ENCODE results near the gene POLR3B.
"Not testable (repeated sequence)": the region's sequence is repeated elsewhere in the genome, so short reads cannot be mapped to it uniquely, and the experiment has no call there.

POLR3B gene

DNA sequence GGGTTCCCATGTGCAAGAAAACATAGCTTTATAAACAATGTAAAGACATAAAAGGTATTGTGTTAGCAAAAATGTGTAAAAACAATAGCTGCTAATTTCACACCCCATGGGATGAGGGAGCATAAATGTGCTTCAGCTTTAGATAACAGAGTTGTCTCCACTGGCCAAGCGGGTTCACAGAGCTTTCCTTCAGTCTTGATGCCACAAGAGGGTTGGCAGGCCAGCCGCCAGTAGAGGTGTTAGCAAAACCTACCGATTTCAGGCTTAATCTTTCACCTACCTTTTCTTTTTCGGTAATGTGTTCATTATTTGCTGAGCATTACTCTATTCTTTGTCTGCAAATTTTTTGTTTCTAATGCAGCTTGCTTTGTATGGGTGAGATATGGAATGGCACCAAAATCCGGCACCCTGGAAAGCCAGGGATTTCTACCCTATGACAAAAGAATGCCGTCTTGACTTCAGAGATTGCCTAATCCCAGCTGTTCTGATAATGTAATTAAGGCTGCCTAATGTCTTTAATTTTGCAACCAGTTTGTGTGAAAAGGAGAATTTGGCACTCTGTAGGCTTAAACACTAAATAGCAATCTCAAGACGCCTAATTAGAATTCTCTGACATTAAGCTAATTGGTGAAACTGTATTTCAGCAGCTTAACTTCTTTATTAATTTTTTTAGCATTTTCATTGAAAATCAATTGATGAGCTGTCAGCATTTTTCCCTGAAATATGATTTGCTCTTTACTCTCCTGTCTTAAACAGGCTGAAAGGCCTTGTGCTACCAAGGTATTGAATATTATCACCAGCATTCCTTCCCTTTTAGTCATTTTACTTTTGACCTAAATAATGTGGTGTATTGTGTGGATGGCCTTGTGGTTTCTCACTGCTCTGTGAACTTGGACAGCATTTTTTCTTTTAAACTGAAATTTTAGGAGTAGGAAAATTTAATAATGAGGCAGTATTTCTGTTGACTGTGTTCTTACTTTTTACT, 60.7 kb downstream of the POLR3B start:
- DNase-seq: no peak

DNA sequence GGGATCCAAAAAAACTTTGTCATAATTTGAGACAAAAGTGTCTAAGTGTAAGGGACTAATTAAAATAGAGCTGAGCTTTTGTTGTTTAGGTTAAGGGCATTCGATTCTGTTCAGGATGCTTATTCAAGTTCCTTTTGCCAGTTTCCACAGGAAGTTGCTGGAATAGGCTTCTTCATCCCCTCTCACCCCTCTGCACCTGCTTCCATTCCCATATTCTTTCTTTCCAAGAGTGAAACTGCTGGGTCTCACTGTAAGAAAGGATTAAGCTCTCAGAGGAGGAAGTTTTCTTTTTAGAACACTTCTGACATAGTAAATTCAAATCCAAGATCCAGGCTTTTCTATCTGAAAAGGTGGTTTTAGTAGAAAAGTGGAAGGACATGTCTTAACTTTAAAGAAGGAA, 61.4 kb downstream of the POLR3B start:
- no peak for DNase-seq

DNA sequence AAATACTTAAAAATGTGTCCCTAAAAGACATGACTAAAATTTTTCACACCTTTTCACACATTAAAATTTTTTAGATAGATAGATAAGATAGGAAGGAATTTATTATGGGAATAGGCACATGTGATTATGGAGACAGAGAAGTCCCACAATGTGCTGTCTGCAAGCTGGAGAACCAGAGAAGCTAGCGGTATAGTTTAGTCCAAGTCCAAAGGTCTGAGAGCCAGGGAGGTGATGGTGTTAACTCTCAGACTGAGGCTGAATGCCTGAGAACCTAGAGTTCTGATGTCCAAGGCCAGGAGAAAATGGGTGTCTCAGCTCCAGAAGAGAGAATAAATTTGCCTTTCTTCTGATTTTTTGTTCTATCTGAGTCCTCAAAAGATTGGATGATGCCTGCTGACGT, 65.7 kb downstream of the POLR3B start:
- no peak for DNase-seq

DNA sequence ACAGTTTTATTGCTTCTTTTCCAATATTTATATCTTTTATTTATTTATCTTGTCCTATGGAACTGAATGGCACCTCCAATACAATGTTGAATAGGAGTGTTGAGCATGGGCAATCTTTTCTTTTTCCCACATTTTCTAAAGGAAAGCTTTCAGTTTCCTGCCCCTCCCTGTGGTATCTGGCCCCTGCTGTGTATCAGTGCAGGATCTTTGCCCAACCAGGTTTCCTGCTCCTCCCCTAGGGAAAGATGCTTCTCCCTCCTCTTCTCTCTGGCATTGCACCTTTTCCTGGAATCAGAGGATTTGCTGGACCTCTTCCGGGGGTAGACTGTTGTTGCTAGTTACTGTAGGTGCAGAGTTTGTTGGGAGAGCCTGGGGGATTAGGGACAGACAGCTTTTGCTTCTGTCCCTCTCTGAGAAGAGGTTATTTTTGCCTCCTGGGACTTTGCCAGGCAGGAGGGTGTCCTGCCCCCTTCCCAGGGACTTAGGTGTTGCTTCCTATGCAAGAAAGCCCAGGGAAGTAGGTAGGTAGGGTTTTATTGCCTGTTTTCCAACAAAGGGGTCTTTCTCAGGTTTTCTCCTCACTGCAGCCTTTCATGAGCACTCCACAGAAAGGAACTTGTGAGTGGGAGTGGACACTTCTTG, 67.6 kb downstream of the POLR3B start:
- DNase-seq: no peak

DNA sequence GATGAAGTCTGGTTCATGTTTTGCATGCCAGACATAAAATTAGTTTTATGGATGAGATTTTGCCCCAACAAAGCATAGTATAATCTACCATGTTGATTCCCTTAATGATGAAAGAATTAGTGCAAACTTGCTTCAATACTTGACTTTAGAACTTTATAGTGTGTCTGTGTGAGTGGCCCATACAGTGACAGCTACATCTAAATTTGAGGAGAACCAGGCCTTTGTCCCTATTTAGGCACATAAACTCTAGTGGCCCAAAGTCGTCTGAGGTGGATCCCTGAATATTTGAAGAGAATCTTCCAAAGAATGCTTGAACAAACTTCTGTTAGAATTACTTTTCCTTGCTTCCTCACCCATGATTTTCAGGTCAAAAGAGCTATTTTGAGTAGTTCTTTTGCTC, 70.4 kb downstream of the POLR3B start:
- DNase-seq: no peak

DNA sequence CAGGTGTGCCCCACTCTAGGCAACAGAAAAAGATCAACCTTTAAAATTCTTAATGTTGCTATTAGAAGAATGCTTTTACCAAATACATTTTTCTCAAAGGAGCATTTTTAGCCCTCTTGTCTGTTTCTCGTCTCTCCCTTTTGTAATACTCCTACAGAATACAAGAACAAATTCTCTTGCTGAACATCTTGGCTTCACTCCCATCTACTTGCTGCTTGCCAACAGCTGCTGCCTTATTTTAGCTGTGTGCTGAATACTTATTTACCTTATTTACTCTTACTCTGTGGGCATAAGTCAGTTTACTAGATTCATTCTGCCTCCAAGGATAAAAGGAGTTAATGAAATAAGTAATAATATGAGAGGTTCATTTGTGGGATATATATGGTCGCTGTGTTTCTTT, 70.8 kb downstream of the POLR3B start:
- no peak for DNase-seq

DNA sequence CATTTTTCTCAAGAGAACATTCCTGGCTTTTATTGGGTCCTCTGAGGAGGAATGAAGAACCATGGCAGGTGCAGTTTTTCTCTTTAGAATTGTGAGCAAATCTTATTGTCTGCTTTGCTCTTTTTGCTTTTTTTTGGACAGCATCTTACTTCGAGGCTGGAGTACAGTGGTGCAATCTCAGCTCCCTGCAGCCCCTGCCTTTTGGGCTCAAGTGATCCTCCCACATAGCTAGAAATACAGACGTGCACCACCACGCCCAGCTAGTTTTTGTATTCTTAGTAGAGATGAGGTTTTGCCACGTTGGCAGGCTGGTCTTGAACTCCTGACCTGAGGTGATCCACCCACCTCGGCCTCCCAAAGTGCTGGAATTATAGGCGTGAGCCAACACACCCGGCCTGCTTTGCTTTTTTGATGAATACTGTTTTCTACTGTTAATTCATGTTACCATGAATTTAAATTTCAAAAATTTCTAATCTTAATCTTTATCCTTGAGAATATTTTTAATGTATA, 71.5 kb downstream of the POLR3B start:
- no peak for DNase-seq

DNA sequence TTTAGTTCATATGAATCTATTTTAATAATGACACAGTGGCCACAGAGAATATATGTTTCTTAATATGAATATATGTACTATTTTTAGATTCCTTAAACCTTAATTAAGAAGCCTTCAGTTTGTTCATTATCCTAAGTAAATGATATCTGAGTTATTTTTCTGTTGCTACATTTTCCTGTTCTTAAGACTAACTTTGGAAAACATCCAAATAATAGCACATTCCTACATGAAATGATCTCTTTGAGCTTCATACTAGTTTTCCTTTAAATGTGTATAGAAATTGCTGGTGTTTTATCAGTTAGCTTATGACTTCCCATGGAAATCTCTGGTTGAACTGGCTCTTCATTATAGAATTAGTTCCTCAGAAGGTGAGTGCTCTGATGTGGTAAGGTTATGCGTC, 72.1 kb downstream of the POLR3B start:
- no peak for DNase-seq

DNA sequence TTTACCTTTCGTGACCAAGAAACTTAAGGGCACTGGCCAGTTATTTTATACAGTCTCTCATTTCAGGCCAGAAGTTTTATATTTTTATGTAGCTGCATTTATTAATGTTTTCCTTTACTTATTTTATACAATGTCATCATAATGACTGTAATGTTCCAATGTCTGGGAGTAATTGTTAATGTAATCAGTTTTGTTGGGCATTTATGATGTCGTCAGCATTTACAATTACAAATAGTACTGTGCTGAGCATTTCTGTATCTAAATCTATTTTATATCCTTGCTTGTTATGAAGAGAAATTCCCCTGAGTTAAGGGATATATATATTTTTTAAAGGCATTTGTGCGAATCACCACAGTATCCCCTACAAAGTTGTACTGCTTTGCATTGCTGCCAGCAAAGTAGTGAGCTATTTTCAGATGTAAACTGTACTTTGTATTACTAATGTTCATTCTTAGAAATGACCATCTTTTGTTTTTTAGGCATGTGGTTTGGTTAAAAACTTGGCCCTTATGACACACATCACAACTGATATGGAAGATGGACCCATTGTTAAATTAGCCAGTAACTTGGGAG, 74.4 kb downstream of the POLR3B start:
- no peak for DNase-seq

DNA sequence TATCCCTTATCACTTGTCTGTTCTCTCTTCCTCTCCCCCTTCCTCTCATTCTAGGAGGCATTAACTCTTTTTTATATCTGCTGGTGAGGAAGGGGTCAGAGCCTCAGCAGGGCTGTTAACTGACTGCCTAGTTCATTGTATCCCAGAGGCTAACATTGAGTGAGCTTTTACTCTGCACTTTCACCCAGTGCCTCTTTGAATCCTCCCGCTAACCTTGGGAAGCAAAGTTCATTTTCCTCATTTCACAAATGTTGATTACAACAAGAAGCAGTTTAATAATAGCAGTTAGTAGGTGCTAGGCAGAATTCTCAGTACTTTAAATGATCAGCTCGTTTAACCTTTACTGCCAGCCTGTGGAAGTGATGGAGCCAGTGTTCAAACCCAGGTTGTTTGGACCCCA, 75.5 kb downstream of the POLR3B start:
- DNase-seq: no peak

DNA sequence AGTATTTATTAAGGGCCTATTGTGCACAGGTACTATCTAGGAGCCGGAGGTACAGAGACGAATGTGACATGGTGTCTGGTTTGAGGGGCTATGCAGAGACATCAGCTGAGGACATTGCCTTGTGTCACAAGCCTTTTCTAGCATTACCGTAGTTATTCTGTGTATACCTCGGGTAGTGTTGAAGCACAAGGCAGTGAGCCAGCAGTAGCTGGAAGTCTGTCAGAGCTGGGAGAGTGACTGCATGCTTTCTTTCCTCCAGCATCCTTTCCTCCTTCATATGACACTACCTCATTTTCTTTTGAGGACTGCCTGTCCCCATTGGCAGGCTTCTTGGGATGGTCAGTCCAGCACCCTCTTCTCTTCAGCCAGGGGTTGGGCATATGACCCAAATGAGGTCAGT, 77.0 kb downstream of the POLR3B start:
- DNase-seq: no peak

DNA sequence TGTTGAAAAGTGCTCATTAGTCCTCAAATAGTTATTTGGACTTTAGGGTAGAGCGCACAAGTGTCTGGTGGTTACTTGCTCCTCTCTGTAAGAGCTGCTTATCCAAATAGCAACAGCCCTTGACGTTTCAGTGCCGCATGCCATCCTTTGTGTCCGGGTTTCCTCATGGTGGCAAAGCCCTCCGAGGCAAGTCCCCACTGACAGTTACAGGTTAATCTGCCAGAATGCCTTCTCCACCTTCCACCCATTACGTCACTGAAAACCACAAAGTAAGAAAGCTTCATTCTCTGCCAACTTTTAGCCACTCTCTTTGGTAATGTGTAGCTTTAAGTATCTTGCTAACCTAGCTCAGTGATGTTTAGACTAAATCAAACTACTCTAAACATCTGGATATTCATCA, 78.6 kb downstream of the POLR3B start:
- no peak for DNase-seq

DNA sequence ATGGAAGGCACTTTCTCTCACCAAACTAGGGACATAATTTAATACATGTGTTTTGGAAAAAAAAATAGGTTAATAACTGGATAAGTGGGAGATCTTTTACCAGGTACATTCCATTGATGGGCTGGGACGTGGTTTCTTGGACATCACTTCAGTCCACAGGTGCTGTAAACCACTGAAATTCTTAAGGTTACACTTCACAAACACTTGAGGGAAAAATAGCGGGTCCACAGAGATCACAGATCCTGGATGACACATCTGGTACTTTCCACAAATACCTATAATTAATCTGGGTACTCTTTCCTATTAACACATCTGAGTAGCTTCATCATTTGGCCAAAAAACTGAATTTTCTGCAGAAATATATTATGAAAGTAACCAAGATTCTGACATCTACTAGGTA, 85.0 kb downstream of the POLR3B start:
- DNase-seq: no peak

DNA sequence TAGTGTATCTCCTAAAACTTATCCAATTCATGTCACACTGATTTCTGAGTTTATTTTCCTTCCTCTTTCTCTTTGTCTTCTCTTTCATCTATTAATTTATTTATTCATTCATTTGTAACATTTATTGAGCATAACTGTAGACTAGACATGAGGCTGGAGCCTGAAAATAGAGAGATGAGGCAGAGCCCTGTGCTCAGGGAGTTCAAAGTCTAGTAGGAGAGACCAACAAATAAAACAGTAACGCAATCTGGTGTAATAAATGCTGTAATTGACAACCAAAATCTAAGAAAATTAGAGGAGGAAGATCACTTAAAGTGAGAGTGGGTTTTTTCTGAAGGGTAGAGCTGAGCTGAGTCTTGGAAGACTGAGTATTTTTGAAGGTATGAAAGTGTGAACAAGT, 87.5 kb downstream of the POLR3B start:
- DNase-seq: no peak

DNA sequence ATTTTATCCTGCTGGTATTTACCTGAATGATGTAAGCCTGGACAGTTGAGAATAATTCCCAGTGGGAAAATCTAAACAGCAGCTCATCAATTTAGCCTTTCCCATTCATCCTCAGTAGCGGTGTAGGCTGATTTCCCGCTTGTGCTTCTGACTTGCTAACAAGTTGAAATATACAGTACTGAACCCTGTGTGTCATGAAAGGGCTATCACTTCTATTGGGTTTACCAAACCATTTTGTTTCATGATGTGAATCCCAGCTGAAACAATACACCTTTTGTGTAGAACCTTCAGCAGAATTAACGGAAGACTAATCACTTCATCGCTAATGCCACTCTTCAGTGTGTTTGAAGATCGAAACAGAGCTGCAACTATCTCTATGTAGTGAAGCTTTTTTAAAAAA, 88.4 kb downstream of the POLR3B start:
- DNase-seq: no peak

DNA sequence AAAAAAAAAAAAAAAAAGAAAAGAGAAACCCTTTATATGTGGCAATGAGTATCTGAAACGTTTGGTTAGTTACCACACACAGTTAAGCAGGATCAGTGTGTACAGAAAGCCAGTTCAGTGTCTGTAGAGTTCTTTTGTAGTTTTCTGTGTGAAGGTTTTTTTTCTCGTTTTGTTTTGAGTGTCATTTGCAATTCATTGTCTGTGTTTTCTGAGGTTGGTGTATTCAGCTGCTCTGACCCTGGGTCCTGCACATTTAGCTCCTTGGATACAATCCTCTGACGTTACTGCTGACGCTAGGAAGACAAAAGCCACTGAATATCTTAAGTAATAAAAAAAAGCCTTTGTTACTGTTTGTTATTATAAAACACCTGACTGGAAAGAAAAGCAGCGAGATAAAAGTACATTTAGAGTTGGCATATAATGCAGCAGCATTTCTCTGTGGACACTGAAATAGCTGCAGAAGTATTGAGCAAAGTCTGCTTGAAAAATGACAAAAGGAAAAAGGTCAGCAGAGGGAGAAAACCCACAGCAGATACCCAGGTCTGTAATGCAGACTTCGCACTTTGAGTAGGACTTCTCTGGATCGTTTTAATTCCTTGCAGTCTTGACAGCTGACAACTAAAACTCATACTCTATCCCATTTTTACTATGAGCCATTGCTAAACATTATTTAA, 89.0 kb downstream of the POLR3B start:
- DNase-seq: no peak

DNA sequence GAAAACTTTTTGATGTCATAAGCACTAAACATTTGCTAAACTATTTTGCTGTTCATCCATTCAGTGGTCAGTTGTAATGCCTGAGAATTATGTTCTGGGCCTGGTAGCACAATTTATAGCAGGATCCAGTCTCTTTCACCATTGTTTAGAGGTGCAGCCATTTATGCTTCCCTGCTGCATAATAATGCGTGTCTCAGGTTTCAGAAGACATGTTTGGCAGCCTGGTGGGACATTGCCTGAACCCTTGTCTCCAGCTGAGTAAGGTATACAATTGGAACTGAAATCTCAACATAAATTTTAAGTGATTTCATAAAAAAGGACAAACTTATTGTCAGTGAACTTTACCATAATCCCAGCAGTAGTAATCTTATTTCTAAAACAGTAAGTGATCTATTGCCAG, 94.8 kb downstream of the POLR3B start:
- no peak for DNase-seq

DNA sequence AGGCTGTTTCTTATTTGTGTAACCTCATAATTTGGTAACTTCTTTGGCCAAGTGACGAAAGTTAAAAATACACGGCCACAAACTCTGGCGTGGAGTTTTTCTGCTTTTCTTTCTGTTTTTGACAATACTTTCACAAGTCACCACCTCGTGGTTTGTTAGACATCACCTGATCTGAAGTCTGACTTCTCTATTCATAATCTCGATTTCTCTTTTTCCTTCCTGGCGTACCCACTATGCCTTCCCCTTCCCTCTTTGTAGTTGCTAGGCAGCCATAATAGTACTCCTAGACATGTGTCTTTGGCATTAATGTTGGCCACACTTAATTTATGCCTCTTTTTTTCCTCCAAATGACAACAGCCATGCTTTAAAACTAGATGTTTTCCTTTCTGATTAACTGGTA, 97.6 kb downstream of the POLR3B start:
- peak; percentile 0 for DNase-seq

DNA sequence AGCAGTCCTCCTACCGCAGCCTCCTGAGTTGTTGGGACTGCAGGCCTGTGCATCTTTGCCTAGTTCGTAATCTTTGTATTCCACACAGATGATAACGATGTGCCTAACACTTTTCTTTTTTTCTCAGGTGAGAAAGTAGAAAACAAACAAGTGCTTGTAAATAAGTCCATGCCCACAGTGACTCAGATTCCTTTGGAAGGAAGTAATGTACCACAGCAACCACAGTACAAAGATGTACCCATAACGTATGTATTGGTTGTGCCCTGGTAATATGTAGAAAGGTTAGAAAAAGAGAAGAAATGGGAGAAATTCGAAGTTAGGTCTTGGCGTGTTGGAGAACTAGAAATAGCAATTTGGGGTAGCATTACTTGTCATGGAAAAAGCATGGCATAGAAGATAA, 101.6 kb downstream of the POLR3B start:
- no peak for DNase-seq

DNA sequence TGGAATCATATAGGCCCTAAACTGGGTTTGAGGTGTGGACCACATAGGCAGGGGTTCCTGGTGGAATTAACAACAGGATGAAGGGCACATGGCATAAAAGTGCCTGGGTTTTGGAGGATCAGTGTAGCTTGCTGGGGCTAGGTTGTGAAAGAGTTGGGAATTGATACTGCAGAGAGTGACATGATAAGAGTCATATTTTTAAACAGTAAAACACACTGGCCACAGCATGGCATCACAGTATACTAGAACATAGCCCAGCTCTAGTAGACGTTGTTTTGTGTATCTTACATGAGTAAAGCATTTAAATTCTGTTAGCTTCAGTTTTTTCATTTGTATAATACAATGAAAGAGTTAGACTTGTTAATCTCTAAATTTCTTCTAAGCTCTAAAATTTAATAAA, 102.0 kb downstream of the POLR3B start:
- DNase-seq: no peak

DNA sequence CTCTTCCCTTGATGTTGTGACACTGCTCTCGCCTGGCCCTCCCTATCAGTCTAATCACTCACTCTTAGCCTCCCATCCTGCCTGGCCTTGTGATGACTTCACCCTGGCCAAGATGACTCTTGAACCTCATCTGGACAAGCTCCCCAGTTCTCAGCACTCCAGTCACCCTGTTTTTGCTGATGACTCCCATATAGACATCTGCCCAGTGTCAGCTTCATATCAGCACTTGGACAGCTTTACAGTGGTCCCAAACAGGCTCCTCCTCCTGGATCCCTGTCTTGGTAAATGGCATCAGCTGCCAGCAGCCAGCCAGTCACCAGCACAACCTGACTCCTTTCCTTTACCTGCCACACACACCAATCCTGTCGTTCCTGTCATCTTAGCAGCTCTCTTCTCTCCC, 104.2 kb downstream of the POLR3B start:
- no peak for DNase-seq

DNA sequence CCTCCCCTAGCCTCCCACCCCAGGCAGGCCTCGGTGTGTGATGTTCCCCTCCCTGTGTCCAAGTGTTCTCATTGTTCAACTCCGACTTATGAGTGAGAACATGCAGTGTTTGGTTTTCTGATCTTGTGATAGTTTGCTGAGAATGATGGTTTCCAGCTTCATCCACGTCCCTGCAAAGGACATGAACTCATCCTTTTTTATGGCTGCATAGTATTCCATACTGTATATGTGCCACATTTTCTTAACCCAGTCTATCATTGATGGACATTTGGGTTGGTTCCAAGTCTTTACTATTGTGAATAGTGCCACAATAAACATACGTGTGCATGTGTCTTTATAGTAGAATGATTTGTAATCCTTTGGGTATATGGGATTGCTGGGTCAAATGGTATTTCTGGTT, 108.1 kb downstream of the POLR3B start:
- not testable (repeated sequence) for DNase-seq

DNA sequence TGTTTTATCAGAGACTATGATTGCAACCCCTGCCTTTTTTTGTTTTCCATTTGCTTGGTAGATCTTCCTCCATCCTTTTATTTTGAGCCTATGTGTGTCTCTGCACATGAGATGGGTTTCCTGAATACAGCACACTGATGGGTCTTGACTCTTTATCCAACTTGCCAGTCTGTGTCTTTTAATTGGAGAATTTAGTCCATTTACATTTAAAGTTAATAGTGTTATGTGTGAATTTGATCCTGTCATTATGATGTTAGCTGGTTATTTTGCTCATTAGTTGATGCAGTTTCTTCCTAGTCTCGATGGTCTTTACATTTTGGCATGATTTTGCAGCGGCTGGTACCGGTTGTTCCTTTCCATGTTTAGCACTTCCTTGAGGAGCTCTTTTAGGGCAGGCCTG, 118.1 kb downstream of the POLR3B start:
- not testable (repeated sequence) for DNase-seq
